ENCODE results near the gene FEZF1.

Gene FEZF1

DNA sequence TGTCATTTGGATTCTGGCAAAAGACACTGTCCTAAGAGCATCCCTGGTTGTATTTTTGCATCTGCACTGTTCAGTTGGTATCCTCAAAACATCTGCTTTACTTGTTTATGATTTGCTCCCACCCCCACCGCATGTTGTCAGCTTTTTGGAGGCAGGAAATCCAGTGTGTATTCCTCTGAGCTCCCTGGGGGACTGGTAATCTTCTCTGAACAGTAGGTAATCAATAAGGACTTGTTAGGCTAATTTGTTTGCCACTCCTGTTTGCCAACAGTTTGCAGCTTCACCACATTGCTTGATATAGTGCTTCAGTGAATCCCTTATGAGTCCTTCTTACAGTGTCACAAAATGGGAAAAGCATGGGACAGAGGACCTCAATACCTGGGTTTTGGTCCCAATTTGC, 49.1 kb downstream of the FEZF1 start:
- DNase-seq (ENCODE audit: insufficient read length, low spot score) (no peak), FAIRE-seq (no peak)
- TF ChIP-seq CTCF (IDR thresholded peaks at IDR 0.05; ENCODE audit: insufficient read depth, missing control alignments), result no peak
